ENCODE data around the gene MACROD2.

DNA sequence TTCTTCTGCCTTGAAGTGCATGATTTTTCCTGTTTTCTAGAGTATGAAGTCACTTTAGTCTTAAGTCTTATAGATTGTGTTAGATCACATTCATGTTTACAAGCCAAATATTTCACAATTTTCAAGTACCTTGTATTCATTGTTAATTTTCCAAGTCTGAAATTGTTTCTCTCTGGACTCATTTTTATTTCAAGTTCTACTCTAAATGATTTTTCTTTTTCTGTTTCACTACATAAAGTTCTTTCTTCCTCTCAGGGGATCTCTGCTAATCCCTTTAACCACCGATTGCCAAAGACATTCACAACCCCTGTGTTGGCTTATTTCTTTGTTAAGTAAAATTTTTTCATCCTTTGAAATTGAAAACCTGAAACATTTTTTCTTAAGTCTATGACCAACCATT, 1772.3 kb downstream of the MACROD2 start:
- TF ChIP-seq POLR2AphosphoS5 (IDR thresholded peaks at IDR 0.05; ENCODE audit: low read depth, low read length) (no peak), POLR2A (IDR thresholded peaks at IDR 0.05; ENCODE audit: borderline replicate concordance, extremely low read depth, insufficient read depth, insufficient read length) (no peak), JUND (IDR thresholded peaks at IDR 0.05) (no peak)

Data from HCT116 (cell line).